Stimulated activated CD8-positive, alpha-beta memory T cell treated with anti-CD3 and anti-CD28 coated beads, Interleukin-15, amount 100 ng/mL, for 48 hours (primary cell): ENCODE measurements around the gene CDK11A.

Experiments
- DNase-seq, 2 donors: peaks; one replicate each; pipeline ENCODE4 v3.0.0-alpha.2; 2020; ENCODE audit warnings: low read depth in 2 of 2

CDK11A gene

DNA sequence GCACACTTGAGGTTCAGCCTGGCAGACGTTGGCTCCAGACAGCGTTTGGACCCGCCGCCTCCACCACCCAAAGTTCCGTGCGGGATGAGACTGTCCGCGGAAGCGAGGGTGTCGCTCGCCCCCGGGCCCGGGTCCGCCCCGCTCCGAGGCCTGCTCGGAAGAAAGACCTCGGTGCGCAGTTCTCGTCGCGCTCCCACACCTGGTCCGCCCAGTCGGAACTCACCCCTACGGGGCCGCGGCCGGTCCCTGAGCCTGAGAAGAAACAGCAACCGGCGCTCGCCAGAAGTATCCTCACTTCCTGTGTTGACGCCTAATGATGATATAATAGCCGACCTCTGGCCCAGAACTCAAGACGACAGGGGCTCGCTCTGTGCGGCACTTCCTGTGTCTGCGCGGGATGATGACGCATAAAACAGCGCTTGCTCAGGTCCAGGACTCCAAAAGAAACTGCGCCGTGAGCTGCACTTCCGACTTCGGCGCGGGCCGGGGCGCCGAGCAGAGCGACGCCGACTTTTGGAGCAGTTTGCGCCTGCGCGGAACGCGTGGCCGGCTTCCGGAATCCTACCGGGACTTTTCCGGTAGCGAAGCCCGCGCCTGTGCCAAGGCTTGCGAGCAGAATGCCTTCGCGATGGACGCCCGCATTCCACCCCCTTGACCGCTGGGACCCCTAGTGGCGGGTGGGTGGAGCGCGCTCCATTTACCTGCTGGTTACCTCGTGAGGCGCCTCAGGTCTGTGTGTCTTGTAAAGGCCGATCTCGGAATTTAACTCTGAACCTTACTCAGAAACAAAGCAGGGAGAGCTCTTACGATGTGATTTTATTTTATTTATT lies at the start of gene CDK11A:
CDK11A (minus strand) TSS at position 323 of the 830 bp plus-strand sequence. CDS start 1,539 bp downstream, outside the sequence.
- DNase-seq = peak; percentile 97 to 99

- DNase-seq = no peak
Observed at GRCh38 chr1:1773874-1774273, 49.7 kb upstream of the CDK11A start.

DNA sequence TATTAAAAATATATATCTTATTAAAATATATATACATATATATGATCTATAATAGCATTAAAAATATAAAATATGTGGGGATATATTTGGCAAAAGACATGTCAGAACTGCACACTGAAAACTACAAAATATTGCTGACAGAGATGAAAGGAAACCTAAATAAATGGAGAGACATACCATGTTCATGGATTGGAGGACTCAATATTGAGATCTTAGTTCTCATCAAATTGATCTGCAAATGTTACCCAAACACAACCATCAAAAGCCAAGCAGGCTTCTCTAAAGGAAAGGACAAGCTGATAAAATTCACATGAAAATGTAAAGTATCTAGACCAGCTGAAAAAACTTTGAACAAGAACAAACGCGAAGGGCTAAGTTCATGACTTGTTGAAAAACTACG lies 46.9 kb upstream of the CDK11A start:
- no peak for DNase-seq

DNA sequence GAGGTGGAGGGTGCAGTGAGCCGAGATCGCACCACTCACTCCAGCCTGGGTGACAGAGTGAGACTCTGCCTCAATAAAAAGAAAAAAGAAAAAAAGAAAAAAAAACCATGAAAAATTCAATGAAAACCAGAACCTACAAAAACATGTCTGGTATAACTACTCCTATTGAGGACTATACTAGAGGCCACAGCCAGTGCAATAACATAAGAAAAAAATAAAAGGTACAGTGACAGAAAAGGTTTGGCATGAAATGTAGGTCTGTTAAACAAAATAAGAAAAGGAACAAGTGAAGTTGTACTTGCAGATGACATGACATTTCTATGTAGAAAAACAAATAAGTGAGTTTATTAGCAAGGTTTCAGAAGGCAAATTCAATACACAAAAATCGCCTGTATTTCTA lies 45.9 kb upstream of the CDK11A start:
- no peak for DNase-seq

DNA sequence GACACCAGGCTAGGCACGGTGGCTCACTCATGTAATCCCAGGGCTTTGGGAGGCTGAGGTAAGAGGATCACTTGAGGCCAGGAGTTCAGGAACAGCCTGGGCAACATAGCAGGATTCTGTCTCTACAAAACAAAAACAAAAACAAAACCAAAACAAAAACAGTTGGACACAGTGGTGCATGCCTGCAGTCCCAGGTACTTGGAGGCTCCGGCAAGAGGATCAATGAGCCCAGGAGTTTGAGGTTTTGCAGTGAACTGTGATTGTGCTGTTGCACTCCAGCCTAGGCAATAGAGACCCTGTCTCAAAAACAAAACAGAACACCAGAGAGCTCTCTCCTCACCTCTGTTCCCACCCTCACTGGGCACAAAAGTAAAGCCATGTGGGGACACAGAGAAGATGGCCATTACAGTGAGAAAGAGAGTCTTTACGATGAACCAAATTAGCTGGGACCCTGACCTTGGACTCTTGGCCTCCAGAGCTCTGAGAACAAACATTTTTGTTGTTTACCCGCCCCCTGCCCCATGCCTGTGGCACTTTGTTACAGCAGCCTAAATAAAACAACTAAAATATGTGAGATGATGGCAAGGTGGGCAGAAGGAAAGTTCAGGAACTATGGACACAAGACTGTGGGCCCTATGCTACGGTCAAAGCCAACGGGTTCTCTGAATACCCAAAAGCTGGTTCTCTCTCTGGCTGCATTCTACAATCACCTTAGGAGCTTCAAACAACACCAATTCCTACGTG lies 44.3 kb upstream of the CDK11A start:
- DNase-seq = no peak

DNA sequence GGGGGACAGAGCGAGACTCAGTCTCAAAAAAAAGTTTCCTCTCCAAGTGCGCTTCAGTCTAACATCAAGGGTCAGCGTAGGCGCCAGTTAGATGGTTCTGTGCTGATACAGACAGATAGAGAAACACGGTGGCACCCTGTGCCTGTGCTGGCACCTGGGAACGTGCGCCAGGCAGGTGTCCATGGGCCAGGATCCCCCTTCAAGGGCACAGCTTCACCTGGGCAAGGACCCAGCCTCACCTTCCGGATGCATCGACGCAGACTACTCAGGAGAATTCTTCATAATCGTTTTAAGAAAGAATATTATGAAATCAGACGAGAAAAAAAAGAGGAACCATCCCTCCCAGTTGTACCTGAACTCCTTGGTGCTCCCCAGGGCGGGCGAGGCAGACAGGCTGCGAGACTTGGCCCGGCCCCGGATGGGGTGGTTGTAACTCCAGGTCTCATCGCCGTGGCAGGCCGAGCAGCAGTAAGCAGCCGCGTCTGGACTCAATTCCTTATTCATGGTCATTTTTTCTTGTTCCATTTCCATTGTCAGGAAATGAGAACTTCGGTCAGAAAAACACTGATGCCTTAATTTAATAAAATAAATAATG lies 40.8 kb upstream of the CDK11A start:
- no peak for DNase-seq

DNA sequence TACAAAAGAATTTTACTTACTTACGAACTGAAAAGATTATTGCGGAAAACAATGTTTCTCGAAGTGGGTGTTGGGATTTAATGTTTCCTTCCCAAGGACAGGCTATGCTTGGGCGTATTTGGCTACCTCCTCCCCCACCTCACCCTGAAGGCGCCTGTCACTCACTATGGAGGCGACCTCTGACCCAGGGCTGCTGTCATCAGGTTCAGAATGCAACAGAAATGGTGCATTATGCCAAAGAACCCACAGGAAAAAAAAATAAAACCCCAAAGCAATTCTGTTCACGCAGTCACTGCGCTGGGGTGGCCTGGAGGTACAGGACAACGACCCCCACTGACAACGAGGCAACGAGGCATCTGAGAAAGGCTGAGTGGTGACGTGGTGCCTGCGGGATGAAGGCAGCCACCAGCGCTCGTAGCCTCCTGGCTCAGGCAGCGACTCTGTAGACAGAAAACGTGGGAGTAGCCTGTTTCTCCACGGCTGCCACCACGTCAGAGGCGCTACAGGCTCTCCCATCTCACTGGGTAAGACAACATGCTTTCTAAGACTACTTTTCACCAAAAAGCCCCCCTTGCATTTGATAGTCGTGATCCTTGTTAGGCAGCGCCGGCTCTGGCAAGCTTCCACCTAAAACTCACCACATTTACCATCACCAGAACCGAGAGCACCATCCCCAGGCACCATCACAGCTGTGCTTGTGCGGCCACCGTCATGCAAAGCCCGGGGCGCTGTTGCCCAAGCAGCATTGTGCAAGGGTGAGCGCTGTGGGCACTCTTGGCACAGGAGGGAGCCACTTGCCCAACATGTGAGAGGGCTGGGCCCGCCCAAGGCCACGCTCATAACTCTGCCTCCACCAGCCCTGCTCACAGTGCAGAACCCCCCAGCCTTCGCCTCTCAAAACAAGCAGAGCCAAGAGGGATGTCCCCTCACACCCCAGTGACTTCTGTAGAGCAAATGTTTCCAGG lies 39.8 kb upstream of the CDK11A start:
- no peak for DNase-seq

DNA sequence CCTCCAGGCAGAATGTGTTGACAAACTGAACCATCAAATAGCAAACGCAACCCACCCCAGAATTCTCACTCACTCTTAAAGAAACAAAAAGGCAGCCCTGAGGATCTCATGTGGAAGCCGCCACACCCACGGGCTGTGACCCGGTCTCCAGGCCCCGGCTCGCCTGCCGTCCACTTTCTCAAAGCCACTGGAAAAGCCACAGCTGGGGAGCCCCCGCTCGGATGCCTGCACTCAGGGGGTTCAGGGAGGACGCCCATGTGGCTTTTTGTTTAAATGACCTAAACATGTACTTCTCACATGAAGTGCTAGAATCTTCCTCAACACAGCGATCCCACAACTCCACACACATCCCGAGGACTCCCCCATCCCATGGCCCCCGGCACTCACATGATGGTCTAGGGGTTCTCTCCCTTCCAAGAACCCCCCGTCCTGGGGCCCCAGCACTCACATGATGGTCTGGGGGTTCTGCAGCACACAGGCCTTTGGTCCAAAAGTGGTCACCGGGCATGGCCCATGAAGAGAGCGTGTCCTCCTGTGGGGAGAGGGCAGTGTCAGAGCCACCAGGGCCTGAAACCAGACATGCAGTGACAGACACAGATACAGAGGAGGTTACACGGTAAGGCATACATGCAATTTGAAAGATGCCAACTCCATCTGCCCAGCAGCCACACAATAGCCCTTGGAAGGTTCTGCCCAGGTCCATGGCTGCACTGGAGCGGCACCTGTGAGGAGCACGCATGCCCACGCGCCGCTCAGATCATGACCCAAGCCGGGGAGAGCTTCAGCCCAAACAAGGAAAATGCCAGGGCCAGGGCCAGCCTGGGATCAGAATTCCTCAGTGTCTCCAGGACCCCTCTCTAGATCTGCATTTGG lies 37.6 kb upstream of the CDK11A start:
- no peak for DNase-seq

- DNase-seq = no peak
Observed at GRCh38 chr1:1760715-1761114, 36.6 kb upstream of the CDK11A start.

DNA sequence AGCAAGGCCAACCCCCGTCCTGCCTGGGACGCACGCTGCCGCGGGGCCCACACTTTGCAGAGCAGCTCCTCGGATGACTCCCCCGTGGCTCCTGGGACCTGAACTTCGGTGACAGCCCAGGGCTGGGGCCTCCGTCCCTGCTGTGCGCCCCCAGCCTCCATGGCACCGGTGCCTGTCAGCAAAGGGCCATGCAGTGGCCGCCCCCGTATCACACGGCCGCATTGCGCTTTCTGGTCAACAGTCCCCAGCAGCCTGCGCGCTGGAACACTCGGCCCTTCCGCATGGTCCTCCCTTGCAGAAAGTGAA lies 36.1 kb upstream of the CDK11A start:
- no peak for DNase-seq

DNA sequence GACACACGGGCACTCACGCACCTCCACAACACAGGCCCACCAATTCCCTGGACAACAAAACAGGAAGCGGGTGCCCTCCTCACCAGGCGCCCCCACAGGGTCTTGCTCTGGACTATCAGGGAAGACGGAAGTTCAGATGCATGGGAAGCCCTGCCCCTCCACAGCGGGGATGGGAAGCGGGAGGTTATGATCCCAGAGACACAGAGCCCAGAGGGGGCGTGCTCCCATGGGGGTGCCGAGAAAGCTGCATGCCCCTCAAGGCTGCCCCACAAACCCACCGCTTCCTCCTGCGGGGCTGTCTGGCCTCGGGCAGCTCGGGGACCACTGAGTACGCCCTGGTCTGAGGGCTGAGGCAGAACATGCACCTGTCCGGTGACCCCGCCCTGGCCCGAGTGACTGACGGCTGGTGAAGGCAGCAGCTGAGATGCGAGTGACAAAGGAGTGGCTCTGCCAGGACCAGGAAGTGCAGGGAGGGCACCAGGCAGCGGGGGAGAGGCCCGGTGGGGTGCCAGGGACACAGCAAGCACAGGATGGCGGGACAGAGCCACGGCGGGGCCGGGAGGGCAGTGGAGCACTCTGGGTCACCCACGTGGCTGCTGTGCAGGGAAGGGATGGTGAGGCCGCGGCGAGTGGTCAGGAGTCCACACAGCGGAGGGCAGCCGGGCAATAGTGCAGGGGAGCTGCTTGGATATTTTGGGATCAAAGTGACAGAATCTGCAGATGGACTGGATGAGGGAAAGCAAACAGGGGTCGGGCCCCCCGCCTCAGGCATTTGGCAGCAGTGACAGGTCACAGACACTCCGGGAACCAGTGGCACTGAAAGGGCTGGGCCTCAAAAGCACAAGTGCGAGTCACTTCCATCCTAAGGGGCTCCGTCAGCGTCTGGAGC lies 35.5 kb upstream of the CDK11A start:
- DNase-seq = no peak

- DNase-seq = no peak
Observed at GRCh38 chr1:1758692-1759455, 34.7 kb upstream of the CDK11A start.

DNA sequence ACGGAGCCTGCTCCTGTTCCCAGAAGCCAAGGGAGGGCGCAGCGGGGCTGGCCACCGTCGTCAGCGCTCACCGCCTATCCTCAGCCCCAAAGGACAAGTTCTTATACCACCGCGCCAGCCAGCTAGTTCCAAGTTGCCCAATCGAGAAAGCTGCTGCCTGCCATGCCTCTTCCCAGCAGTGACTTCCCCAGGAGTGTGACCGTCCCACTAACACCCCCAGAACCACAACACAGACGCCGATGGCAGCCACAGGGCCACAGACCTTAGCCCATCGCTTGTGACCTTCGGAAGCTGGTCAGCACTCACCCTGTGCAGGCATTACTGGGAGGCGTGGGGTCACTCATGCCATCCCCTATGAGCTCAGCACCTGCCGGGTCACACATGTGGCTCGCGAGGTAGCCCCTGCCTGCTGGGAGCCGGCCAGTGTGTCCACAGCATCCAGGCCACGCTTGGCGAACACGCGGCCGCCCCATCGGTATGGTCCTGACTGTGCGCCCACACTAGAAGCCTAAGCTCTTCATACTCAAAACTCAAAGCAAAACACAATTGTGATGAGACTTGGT lies 34.0 kb upstream of the CDK11A start:
- DNase-seq = no peak

DNA sequence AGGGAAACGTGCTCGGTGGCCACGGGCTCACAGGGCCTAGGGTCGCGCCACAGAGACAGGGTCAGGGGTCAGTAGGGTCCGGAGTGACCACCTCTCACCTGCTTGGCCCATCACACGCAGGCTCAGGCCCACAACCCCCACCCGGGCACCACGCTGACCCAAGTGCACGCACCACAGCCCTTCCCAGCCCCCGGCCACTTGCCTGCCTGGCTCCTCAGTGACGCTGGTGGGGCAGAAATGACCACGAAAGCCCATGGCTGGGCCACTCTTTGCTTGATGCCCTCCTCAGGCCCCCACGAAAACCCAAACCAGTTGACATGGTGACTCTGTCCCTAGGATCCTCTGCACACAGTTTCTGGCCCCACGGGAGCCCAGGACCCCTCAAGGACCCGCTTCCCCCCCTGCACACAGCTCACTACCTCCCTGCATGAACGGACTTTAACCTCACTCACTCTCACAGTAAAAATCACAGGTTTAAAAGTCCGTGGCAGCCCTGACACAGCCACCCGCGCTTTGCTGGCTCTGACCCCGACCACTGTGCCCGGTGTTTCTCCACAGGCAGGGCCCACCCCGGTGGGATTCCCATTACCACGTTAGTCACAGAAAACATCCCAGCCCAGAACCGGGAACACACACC lies 33.4 kb upstream of the CDK11A start:
- DNase-seq = no peak

DNA sequence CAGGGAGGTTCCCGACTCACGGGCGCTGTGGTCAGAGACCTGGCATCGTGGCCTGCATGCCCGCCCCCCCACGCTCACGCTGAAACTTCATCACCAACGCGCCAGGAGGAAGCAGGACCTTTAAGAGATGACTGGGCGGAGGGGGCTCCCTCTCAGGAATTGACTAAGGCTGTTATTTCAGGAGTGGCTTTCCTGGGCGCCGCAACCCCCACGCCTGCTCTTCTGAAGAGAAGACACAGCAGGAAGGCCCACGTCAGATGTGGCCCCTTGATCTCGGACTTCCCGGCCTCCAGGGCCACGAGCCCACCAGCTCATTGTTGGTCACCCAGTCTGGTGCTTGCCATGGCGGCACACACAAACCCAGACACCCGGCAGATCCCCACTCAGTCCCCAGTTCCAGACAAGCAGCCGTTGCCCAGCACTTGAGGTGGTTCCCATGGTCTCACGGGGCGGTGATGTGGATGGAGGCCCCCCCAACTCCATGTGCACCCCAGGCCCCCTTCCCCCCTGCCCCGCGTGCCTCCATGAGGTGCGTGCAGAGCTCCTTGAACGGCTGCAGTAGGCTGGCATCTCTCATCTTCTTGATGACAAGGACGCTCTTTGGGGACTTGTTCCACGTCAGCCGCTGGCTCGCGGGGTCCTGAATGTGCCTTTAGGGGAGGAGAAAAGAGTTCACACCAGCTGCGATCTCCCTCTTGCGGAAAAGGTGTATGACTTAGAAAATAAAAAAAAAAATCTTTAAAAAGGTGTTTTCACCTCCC lies 32.7 kb upstream of the CDK11A start:
- no peak for DNase-seq

GRCh38 chr1:1755852-1756251 lies 31.7 kb upstream of the CDK11A start:
- DNase-seq = no peak

GRCh38 chr1:1755426-1755825 lies 31.3 kb upstream of the CDK11A start:
- DNase-seq = no peak
